ENCODE data around the gene MYH11. TPM values are rescaled to one million over a fixed set of nuclear protein-coding genes. Genes with fewer than 3 reads are reported as not detected.

The MYH11 gene
- total RNA-seq, 2 donors from 2014 or later = not detected

DNA sequence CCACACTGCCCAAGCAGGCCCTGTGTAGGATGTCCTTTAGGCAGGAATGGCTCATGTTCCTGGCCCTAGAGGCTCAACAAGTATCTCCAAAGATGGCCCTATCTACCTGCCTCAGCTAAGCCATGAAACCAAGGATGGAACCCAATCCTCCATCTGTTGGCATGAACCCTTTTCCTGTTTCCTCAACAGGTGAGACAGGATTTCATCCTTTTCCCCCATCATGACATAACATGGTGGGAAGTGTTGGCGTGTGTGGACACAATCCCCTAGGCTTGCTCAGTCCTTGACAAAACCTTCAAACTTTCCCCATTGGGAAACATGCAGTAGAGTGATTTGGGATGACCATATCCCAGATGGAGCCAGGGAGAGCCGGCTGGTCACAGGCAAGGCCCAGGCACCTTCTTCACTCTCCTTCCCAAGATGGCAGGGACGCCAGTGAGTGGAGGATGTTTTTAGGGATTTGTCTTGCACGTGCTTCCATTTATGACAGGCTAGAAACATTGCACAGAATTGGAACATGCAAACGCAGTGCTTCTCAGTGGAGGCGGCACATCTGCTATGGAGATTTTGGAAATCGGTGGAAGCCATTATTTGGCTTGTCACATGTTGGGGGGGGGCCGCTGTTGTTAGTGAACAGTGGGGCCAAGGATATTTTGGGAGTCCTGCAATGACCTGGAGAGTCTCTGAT is 77.0 kb downstream of the MYH11 start:
- Mint-ChIP-seq H3K27me3 (peaks cover 5 to 11% of the 10 kb centered on the region in 2 donors), H3K4me3 (no peak overlapping the region), H3K27ac (no peak overlapping the region), H3K36me3 (no peaks in the 10 kb centered on the region), H3K4me1 (ENCODE audit: low read depth in 2 of 2) (no peaks in the 10 kb centered on the region), H3K9me3 (no peaks in the 10 kb centered on the region)
- ATAC-seq (no peak), DNase-seq (ENCODE audit: low spot score) (no peak)

DNA sequence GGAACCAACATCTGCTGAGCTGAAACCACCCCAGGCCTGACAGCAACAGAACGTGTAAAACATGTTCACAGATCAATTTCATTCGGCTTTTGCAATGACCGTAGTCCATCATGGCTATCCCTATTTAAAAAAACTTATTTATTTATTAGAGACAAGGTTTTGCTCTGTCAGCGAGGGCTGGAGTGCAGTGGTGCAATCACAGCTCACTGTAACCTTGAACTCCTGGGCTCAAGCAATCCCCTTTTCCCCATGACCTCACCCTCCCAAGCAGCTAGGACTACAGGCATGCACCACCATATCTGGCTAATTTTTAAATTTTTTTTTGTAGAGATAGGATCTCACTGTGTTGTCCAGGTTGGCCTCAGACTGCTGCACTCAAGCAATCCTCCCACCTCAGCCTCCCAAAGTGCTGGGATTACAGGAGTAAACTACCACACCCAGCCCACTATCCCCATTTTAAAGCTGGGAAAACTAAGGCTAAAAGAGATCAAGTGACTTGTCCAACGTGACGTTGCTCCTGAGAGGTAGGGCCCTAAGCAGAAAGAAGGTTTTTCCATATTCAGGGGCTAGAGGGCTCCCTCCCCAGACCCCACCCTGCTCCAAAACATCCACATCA is 77.7 kb downstream of the MYH11 start:
- no peak overlapping the region for H3K27ac Mint-ChIP-seq
- no peak overlapping the region for H3K4me3 Mint-ChIP-seq
- H3K27me3 Mint-ChIP-seq = peaks cover 5 to 11% of the 10 kb centered on the region in 2 donors
- DNase-seq (ENCODE audit: low spot score) (no peak), ATAC-seq (no peak)
- H3K36me3 Mint-ChIP-seq = no peaks in the 10 kb centered on the region
- no peaks in the 10 kb centered on the region for H3K4me1 Mint-ChIP-seq (ENCODE audit: low read depth in 2 of 2)
- H3K9me3 Mint-ChIP-seq = no peaks in the 10 kb centered on the region

GRCh38 chr16:15778204-15778743 is 78.6 kb downstream of the MYH11 start:
- H3K27me3 Mint-ChIP-seq = peaks cover 8 to 11% of the 10 kb centered on the region in 2 donors
- no peak overlapping the region for H3K27ac Mint-ChIP-seq
- no peaks in the 10 kb centered on the region for H3K9me3 Mint-ChIP-seq
- no peaks in the 10 kb centered on the region for H3K36me3 Mint-ChIP-seq
- ATAC-seq = no peak
- no peaks in the 10 kb centered on the region for H3K4me1 Mint-ChIP-seq (ENCODE audit: low read depth in 2 of 2)
- no peak overlapping the region for H3K4me3 Mint-ChIP-seq
- no peak for DNase-seq (ENCODE audit: low spot score)

DNA sequence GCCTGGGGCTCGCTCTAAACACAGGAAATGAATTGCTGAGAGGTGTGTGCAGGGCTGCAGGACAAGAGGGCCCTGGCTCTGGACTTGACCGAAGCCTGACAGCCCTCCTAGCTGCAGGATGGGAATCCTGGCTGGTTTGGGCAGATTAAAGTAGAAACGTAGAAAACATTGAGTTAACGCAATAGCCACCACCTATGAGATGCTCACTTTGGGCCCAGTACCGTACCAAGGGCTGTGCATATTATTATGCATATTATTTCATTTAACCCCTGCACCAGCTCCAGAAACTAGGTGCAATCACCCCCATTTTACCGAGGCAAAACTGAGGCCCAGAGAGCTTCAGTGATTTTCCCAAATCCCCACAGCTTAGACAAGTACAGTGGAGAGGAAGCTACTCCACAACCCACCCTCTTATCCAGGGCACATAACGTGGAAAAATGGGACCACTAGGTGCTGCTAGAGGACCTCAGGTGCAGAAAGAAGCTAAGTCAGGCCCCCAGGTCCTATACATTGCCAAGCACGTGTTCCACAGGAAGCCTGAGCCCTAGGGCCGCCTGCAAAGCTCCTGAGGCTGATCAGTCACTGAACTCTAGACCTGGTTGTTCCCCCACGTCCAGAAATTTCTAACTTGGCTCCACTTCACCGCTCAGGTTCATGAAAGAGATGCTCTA is 79.2 kb downstream of the MYH11 start:
- DNase-seq (ENCODE audit: low spot score) (no peak), ATAC-seq (peak in 1 of 2 donors; percentile 32)
- Mint-ChIP-seq H3K4me1 (ENCODE audit: low read depth in 2 of 2) (no peaks in the 10 kb centered on the region), H3K27me3 (peaks cover 8 to 11% of the 10 kb centered on the region in 2 donors), H3K9me3 (no peaks in the 10 kb centered on the region), H3K4me3 (no peak overlapping the region), H3K36me3 (no peaks in the 10 kb centered on the region), H3K27ac (no peak overlapping the region)

- no peak for ATAC-seq
- H3K27ac Mint-ChIP-seq = no peak overlapping the region
- no peak for DNase-seq (ENCODE audit: low spot score)
- no peak overlapping the region for H3K4me3 Mint-ChIP-seq
- peaks cover 8 to 11% of the 10 kb centered on the region in 2 donors for H3K27me3 Mint-ChIP-seq
- H3K9me3 Mint-ChIP-seq = no peaks in the 10 kb centered on the region
- H3K36me3 Mint-ChIP-seq = no peaks in the 10 kb centered on the region
- H3K4me1 Mint-ChIP-seq (ENCODE audit: low read depth in 2 of 2) = no peaks in the 10 kb centered on the region
These were observed 80.3 kb downstream of the MYH11 start for GRCh38 chr16:15776572-15776971.

GRCh38 chr16:15775663-15776304 is 81.0 kb downstream of the MYH11 start:
- H3K36me3 Mint-ChIP-seq = no peaks in the 10 kb centered on the region
- no peaks in the 10 kb centered on the region for H3K9me3 Mint-ChIP-seq
- no peak for DNase-seq (ENCODE audit: low spot score)
- H3K4me1 Mint-ChIP-seq (ENCODE audit: low read depth in 2 of 2) = no peaks in the 10 kb centered on the region
- H3K27me3 Mint-ChIP-seq = peaks cover 8 to 11% of the 10 kb centered on the region in 2 donors
- no peak overlapping the region for H3K4me3 Mint-ChIP-seq
- no peak overlapping the region for H3K27ac Mint-ChIP-seq
- ATAC-seq = no peak

DNA sequence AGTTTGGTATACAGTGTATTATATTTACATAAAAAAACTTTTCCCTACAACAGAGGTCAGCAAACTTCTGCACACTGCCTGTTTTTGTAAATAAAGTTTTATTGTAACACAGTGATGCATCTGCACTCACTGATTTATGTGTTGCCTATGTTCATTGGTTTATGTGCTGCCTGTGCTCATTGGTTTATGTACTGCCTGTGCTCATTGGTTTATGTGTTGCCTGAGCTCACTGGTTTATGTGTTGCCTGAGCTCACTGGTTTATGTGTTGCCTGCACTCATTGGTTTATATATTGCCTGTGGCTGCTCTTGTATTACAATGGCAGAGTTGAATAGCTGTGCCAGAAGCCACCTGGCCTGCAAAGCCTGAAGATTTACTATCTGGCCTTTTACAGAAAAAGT is 81.6 kb downstream of the MYH11 start:
- H3K9me3 Mint-ChIP-seq = no peaks in the 10 kb centered on the region
- no peaks in the 10 kb centered on the region for H3K4me1 Mint-ChIP-seq (ENCODE audit: low read depth in 2 of 2)
- no peak overlapping the region for H3K4me3 Mint-ChIP-seq
- ATAC-seq (no peak), DNase-seq (ENCODE audit: low spot score) (no peak)
- H3K36me3 Mint-ChIP-seq = no peaks in the 10 kb centered on the region
- no peak overlapping the region for H3K27ac Mint-ChIP-seq
- H3K27me3 Mint-ChIP-seq = peaks cover 8 to 11% of the 10 kb centered on the region in 2 donors

- ATAC-seq (no peak), DNase-seq (ENCODE audit: low spot score) (no peak)
- no peaks in the 10 kb centered on the region for H3K9me3 Mint-ChIP-seq
- H3K27ac Mint-ChIP-seq = no peak overlapping the region
- peaks cover 8 to 11% of the 10 kb centered on the region in 2 donors for H3K27me3 Mint-ChIP-seq
- H3K4me1 Mint-ChIP-seq (ENCODE audit: low read depth in 2 of 2) = no peaks in the 10 kb centered on the region
- no peaks in the 10 kb centered on the region for H3K36me3 Mint-ChIP-seq
- no peak overlapping the region for H3K4me3 Mint-ChIP-seq
These were observed 82.9 kb downstream of the MYH11 start for GRCh38 chr16:15773968-15774367.

- H3K4me3 Mint-ChIP-seq = no peak overlapping the region
- ATAC-seq = no peak
These were observed 84.1 kb downstream of the MYH11 start for GRCh38 chr16:15772579-15773293.

GRCh38 chr16:15771694-15772093 is 85.1 kb downstream of the MYH11 start:
- Mint-ChIP-seq H3K4me1 (ENCODE audit: low read depth in 2 of 2) (no peaks in the 10 kb centered on the region), H3K27ac (no peak overlapping the region), H3K36me3 (no peaks in the 10 kb centered on the region), H3K9me3 (no peaks in the 10 kb centered on the region), H3K27me3 (peaks cover 8 to 11% of the 10 kb centered on the region in 2 donors), H3K4me3 (no peak overlapping the region)
- peak in 1 of 2 donors; percentile 30 for ATAC-seq
- no peak for DNase-seq (ENCODE audit: low spot score)

More at GRCh38 chr16:15772579-15773293, 84.1 kb downstream of the MYH11 start:
- H3K4me1 Mint-ChIP-seq (ENCODE audit: low read depth in 2 of 2) = no peaks in the 10 kb centered on the region
- H3K36me3 Mint-ChIP-seq = no peaks in the 10 kb centered on the region
- H3K9me3 Mint-ChIP-seq = no peaks in the 10 kb centered on the region
- no peak overlapping the region for H3K27ac Mint-ChIP-seq
- DNase-seq (ENCODE audit: low spot score) = no peak
- peaks cover 8 to 11% of the 10 kb centered on the region in 2 donors for H3K27me3 Mint-ChIP-seq

DNA sequence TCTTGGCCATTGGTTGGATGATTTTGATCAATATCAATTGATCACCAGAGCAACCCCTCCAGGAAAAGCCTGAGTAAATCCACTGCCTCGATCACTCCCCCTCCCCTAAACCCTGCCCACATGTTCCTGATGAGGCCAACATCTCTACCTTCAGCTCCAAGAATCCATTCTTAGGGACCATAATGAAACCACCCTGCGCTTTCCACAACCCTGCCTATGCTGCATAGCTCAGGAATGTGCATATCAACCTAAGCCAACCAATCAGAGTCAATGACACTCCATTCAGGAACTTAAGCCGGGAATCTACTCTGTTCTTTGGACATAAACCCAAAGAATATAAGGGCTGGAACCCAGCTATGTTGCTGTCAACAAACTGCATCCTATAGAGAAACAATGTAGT is 86.3 kb downstream of the MYH11 start:
- no peak overlapping the region for H3K27ac Mint-ChIP-seq
- ATAC-seq (no peak), DNase-seq (ENCODE audit: low spot score) (no peak)
- H3K36me3 Mint-ChIP-seq = no peaks in the 10 kb centered on the region
- peaks cover 0 to 5% of the 10 kb centered on the region in 2 donors for H3K4me1 Mint-ChIP-seq (ENCODE audit: low read depth in 2 of 2)
- no peaks in the 10 kb centered on the region for H3K9me3 Mint-ChIP-seq
- no peak overlapping the region for H3K4me3 Mint-ChIP-seq
- H3K27me3 Mint-ChIP-seq = peaks cover under 1 to 3% of the 10 kb centered on the region in 2 donors

DNA sequence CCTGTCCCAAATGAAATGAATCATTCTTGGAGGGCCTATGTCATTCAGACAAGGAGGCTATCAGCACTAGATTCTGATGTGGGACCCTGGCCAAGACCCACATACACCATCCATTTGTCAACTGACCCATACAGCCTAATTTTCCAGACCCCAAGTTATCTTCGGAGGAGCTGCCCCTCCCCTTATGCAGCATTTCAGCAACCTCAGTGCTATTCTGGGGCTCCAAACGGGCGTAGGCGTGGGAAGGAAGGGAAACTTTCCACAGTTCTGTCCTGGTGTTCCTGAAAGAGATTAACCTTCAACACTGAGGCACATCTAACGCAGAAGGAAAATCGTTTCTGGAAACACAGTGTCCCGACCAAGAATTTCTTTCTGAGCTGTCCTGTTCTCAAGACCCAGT is 86.7 kb downstream of the MYH11 start:
- Mint-ChIP-seq H3K36me3 (no peaks in the 10 kb centered on the region), H3K4me3 (no peak overlapping the region), H3K9me3 (no peaks in the 10 kb centered on the region), H3K4me1 (ENCODE audit: low read depth in 2 of 2) (peaks cover 0 to 5% of the 10 kb centered on the region in 2 donors), H3K27ac (no peak overlapping the region), H3K27me3 (peaks cover 0 to 5% of the 10 kb centered on the region in 2 donors)
- DNase-seq (ENCODE audit: low spot score) (no peak), ATAC-seq (no peak)

DNA sequence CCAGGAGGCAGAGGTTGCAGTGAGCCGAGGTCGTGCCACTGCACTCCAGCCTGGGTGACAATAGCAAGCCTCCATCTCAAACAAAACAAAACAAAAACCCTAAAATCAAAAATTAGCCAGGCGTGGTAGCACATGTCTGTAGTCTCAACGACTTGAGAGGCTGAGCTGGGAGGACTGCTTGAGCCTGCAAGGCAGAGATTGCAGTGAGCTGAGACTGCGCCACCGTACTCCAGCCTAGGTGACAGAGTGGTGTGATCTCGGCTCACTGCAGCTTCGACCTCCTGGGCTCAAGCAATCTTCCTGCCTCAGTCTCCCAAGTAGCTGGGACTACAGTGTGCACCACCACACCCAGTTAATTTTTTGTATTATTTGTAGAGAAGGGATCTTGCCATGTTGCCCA is 87.6 kb downstream of the MYH11 start:
- Mint-ChIP-seq H3K4me1 (ENCODE audit: low read depth in 2 of 2) (peaks cover 0 to 5% of the 10 kb centered on the region in 2 donors), H3K27me3 (peaks cover 0 to 7% of the 10 kb centered on the region in 2 donors), H3K36me3 (no peaks in the 10 kb centered on the region), H3K4me3 (no peak overlapping the region), H3K9me3 (no peaks in the 10 kb centered on the region), H3K27ac (no peak overlapping the region)
- DNase-seq (ENCODE audit: low spot score) = no peak
- no peak for ATAC-seq
